Stimulated activated CD8-positive, alpha-beta memory T cell treated with anti-CD3 and anti-CD28 coated beads, Interleukin-7, amount 100 ng/mL, for 48 hours (primary cell): ENCODE results near the gene NOTUM.
"Not testable (repeated sequence)": the region's sequence is repeated elsewhere in the genome, so short reads cannot be mapped to it uniquely, and the experiment has no call there.

Experiments
- DNase-seq, 2 donors: peaks; one replicate each; pipeline ENCODE4 v3.0.0-alpha.2; 2020; ENCODE audit warnings: low read depth in 1 of 2; ENCODE audit errors: extremely low read depth in 1 of 2

The NOTUM gene

GRCh38 chr17:81958633-81959342 is 2.2 kb downstream of the NOTUM start:
- no peak for DNase-seq

DNA sequence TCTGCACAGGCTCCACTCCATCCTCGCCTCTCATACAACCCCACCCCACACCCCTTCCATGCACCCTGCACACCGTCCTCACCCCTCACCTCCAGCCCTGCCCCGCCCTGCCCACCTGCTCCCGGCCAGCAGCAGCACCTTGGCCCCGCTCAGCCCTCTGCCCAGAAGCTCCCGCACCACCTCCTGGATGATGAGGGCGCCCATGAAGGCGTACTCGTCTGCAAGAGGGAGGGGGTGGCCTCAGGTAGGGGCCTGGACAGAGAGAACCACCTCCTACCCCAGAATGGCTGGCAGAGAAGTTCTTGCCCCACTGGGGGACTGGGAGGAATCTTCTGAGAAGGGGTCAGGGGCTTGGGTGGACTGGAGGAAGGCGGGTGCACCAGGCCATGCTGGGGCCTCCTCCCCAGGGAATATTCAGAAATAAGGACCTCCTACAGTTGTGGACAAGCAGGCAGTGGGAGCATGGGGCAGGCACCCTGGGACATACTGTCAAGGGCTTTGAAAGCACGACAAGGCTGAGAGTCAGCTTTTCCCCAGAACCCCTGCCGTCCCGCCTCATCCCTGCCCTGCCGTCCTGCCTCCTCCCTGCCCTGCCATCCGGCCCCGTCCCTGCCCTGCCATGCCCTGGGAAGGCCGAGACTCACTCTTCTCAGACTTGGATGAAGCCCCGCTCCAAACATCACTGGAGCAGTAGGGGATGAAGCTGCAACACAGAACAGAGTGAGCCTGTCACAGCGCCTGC is 3.1 kb downstream of the NOTUM start:
- DNase-seq, result no peak

- no peak for DNase-seq
These were observed 4.1 kb downstream of the NOTUM start for GRCh38 chr17:81956607-81957589.

DNA sequence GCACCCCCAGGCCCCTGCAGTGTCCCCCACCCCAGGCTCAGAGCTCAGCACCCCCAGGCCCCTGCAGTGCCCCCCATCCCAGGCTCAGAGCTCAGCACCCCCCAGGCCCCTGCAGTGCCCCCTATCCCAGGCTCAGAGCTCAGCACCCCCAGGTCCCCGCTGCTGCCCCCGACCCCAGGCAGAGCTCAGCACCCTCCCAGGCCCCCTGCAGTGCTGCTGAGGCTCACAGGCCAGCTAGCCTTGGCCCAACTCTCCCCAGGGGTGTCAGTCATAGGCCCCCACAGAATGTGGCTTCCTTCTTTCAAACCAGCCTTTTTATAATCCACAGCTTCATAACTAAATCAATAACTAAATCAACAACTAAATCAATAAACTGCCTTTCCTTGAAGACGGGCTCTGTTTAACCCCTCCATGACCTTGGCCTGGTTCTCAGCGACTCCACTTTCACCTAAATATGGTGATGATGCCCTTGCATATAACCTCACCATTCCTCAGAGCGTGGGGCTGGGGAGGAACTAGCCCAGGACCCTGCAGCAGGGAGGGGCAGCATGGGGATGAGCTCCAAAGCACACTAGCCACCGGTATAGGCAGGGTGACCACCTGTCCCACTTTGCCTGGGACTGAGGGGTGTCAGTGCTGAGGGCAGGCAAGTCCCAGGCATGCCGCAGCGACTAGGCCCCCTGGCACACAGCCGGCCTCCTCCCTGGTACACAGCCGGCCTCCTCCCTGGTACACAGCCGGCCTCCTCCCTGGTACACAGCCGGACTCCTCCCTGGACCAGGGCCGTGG is 5.0 kb downstream of the NOTUM start:
- no peak for DNase-seq

DNA sequence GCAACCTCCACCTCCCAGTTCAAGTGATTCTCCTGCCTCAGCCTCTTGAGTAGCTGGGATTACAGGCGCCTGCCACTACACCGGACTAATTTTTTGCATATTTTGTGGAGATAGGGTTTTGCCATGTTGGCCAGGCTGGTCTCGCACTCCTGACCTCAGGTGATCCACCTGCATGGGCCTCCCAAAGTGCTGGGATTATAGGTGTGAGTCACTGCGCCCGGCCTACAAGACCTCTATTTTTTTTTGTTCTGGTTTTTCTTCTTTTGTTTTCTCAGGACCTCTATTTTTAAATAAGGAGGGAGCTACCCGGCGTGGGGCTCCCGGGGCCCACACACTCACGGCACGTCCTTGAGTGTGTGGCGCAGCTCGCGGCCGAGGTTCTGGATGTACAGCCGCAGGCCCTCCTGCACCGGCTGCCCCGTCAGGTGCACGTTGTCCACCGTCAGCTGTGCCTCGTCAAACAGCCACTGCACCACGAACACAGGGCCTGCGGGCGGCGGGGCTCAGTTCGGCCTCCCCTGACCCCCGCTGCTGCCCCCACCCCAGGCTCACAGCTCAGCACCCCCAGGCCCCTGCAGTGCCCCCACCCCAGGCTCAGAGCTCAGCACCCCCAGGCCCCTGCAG is 5.8 kb downstream of the NOTUM start:
- DNase-seq, result no peak

DNA sequence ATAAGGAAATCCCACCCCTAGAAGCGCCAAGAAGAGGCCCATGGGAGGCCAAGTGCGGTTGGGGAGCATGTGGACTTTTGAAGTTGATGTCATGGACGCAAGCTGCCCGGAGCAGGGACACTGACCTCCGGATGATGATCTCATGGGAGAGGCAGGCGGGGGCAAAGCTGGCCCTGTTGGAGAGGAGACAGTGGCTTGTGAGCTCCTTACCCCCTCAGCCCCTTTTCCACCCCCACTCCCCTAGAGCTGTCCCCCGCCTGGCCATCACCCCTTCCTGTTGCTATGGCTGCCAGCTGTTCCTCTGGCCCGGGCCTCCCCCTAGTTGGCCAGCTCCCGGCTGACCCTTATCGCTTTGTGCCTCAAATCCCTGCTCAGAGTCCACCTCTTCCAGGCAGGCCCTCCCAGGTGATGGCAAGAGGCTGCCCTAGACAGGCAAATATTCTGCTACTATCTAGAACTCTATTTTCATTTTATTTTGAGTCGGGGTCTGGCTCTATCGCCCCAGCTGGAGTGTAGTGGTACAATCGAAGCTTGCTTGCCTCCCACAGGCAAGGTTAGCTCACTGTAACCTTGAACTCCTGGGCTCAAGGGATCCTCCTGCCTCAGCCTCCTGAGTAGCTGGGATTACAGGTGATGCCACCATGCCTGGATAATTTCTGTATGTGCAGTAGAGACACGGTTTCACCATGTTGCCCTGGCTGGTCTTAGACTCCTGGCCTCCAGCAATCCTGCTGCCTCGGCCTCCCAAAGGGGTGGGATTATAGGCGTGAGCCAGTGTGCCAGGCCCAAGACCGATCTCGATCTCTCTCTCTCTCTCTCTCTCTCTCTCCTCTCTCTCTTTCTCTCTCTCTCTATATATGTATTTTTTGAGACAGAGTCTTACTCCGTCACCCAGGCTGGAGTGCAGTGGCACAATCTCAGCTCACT is 6.6 kb downstream of the NOTUM start:
- DNase-seq, result no peak

DNA sequence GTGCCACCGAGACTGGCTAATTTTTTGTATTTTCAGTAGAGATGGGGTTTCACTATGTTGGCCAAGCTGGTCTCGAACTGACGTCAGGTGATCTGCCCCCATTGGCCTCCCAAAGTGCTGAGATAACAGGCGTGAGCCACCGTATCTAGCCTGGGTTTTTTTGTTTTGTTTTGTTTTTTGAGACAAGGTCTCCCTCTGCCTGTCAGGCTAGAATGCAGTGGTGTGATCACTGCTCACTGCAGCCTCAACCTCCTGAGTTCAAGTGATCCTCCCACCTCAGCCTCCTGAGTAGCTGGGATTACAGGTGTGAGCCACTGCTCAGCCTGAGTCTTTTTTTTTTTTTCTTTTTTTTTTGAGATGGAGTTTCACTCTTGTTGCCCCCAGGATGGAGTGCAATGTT is 7.5 kb downstream of the NOTUM start:
- DNase-seq, result not testable (repeated sequence)

DNA sequence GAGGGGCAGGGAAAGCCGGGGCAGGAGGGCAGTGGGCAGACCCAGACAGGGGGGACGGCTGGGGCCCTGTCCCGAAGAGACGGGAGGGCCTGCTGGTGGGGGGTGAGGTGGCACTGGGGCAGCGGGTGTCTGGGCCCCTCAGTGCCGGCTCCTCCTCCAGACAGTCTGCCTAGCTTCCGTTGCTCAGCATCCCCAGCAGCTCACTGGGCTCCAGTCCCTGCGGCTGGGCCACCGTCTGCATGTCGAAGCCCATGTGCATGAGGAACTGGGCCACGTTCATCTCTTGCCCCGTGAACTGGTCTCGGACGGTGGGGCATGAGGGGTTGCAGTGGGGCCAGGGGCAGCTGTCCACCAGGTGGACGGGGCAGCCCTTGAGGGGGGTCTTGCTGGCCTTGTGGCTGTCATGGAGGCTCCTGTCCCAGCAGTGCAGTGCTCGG is 8.2 kb downstream of the NOTUM start:
- no peak for DNase-seq

- DNase-seq, result no peak
These were observed 9.0 kb downstream of the NOTUM start for GRCh38 chr17:81951785-81952684.

GRCh38 chr17:81950501-81950900 is 10.5 kb downstream of the NOTUM start:
- DNase-seq, result no peak

- no peak for DNase-seq
These were observed 12.2 kb downstream of the NOTUM start for GRCh38 chr17:81948635-81949378.

GRCh38 chr17:81947189-81947588 is 13.8 kb downstream of the NOTUM start, which contains the start of gene MYADML2:
Gene MYADML2 (minus strand): TSS chr17:81947233. CDS start chr17:81941741, 5,492 bp downstream.
- no peak for DNase-seq

- DNase-seq, result no peak
These were observed 16.1 kb downstream of the NOTUM start for GRCh38 chr17:81944858-81945257.

DNA sequence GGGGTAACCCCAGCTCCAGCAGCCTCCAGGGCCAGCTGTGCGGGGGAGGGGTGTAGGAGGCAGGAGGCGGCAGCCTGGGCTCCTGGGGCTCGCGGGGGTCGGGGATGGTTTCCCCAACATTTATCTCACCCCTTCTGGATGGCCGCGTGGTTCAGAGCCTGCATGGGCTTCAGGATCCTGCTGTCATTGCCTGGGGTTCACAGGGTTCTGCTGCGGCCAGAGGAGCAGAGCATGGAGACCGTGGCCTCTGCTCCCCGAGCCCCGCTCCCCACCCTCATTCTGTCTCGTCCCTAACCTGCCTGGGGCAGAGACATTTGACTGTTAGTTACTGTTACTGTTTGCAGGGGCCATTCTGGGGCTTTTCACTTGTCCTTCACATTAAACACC is 18.8 kb downstream of the NOTUM start:
- no peak for DNase-seq

DNA sequence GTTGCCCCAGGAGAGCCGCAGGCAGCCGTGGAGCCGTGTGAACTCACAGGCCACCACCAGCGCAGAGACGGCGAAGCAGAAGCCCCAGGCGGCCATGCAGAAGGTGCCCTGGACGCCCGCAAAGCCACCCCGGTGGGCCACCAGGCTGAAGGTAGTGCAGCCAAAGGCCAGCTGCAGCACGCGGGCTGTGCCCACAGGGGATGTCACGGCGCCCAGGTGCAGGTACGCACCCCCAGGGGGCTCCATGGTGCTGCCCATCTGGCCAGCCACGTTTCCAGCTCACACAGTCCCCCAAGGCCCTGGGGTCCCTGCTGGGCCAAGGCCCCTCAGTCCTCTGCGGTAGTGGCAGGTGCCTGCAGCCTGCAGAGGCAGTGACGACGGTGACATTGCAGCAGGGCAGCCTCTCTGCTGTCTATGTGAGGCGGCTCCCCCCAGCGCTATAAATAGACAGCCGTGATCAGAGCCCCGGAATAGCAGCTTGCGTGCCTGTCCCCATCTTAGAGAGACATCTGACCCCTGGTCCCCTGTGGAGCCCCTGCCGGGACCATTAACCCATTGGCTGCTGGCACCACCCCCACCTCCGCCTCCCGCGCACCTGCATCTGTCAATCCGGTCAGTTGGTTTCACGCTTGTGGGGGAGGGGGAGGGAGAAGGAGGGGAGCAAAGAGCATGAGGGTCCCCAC is 19.4 kb downstream of the NOTUM start:
- no peak for DNase-seq
